HepG2 (cell line): ENCODE data around the gene NPHS1. TPM values are rescaled to one million over a fixed set of nuclear protein-coding genes. Genes with fewer than 3 reads are reported as not detected.

ENCODE experiments used
- ADNP ChIP-seq: sonication (generic); formaldehyde crosslinking; IDR thresholded peaks from 2 replicates; pipeline ENCODE4 v1.4.0; 2020; ENCODE audit warnings: missing genetic modification reagents
- CCAR2 ChIP-seq: fragments of 200-400 bp; formaldehyde crosslinking; optimal IDR thresholded peaks from 2 replicates; pipeline ENCODE3; 2018; ENCODE audit warnings: low read depth, mild to moderate bottlenecking, low read length, moderate library complexity
- EZH2 ChIP-seq: conservative IDR thresholded peaks from 2 replicates; pipeline ENCODE4 v1.6.1; 2012; ENCODE audit warnings: mild to moderate bottlenecking, low read depth, low read length, moderate library complexity
- HDAC2 ChIP-seq: sonication (generic); formaldehyde crosslinking; IDR thresholded peaks from 2 replicates; pipeline ENCODE4 v1.4.0; 2020; ENCODE audit warnings: missing genetic modification reagents
- HOXA7 ChIP-seq: sonication (generic); formaldehyde crosslinking; IDR thresholded peaks from 2 replicates; pipeline ENCODE4 v1.8.1; 2022; ENCODE audit warnings: mild to moderate bottlenecking, missing genetic modification reagents, moderate library complexity
- KAT2B ChIP-seq: fragments of 150-350 bp; IDR thresholded peaks from 2 replicates; pipeline ENCODE4 v1.6.1; 2014; ENCODE audit warnings: low read depth, low read length, borderline replicate concordance
- MTF1 ChIP-seq: sonication (generic); formaldehyde crosslinking; IDR thresholded peaks from 2 replicates; pipeline ENCODE4 v1.5.0; 2020; ENCODE audit warnings: missing genetic modification reagents
- NBN ChIP-seq: fragments of 450-650 bp; conservative IDR thresholded peaks from 2 replicates; pipeline ENCODE4 v1.6.1; 2017
- PCBP2 ChIP-seq: fragments of 200-400 bp; formaldehyde crosslinking; optimal IDR thresholded peaks from 2 replicates; pipeline ENCODE3; 2018; ENCODE audit warnings: low read length, low read depth; ENCODE audit not compliant: poor library complexity, severe bottlenecking
- RARG ChIP-seq: sonication (generic); formaldehyde crosslinking; IDR thresholded peaks from 2 replicates; pipeline ENCODE4 v1.4.0; 2020; ENCODE audit warnings: low read depth, mild to moderate bottlenecking, missing genetic modification reagents
- RBFOX2 ChIP-seq: fragments of 200-400 bp; formaldehyde crosslinking; IDR thresholded peaks from 2 replicates; pipeline ENCODE4 v1.6.1; 2017; ENCODE audit warnings: low read depth, mild to moderate bottlenecking, low read length
- SAP130 ChIP-seq: IDR thresholded peaks from 2 replicates; pipeline ENCODE4 v1.6.1; 2016; ENCODE audit warnings: low read depth
- SNRNP70 ChIP-seq: fragments of 200-400 bp; formaldehyde crosslinking; IDR thresholded peaks from 2 replicates; pipeline ENCODE4 v1.6.1; 2017; ENCODE audit warnings: mild to moderate bottlenecking, low read depth, low read length, moderate library complexity
- ZBTB42 ChIP-seq: sonication (generic); formaldehyde crosslinking; IDR thresholded peaks from 2 replicates; pipeline ENCODE4 v1.5.0; 2020; ENCODE audit warnings: mild to moderate bottlenecking, missing genetic modification reagents
- ZNF224 ChIP-seq: sonication (generic); formaldehyde crosslinking; IDR thresholded peaks from 2 replicates; pipeline ENCODE4 v1.5.0; 2020; ENCODE audit warnings: mild to moderate bottlenecking, missing genetic modification reagents
- ZNF34 ChIP-seq: sonication (generic); formaldehyde crosslinking; IDR thresholded peaks from 2 replicates; pipeline ENCODE4 v1.4.0; 2020; ENCODE audit warnings: mild to moderate bottlenecking, missing genetic modification reagents, borderline replicate concordance
- ZNF543 ChIP-seq: sonication (generic); formaldehyde crosslinking; IDR thresholded peaks from 2 replicates; pipeline ENCODE4 v1.4.0; 2020; ENCODE audit warnings: mild to moderate bottlenecking, missing genetic modification reagents
- ZNF546 ChIP-seq: sonication (generic); formaldehyde crosslinking; conservative IDR thresholded peaks from 2 replicates; pipeline ENCODE4 v1.8.1; 2023; ENCODE audit warnings: mild to moderate bottlenecking, missing genetic modification reagents
- ZNF850 ChIP-seq: sonication (generic); formaldehyde crosslinking; conservative IDR thresholded peaks from 2 replicates; pipeline ENCODE4 v1.9.0; 2021; ENCODE audit warnings: mild to moderate bottlenecking, missing genetic modification reagents
- polyA plus RNA-seq, 8 experiments: library from polyadenylated mRNA; depleted of rRNA in 3 of 8; stranded (reverse) in 7 of 8; unstranded in 1 of 8; fragments of >200 nt; fragmentation: Illumina TruSeq in 4 of 8; extraction: Trizol in 4 of 8; gene quantifications; 2 replicates each; pipeline versions ENCODE4 v1.2.1 to v1.2.3, GENCODE V29; 2011 to 2016; ENCODE audit warnings: low read depth in 4 of 8, missing spikeins in 1 of 8, mixed read lengths in 1 of 8; ENCODE audit not compliant: insufficient read depth in 1 of 8
- total RNA-seq, 5 experiments: library from RNA; depleted of rRNA; stranded (reverse); fragments of >200 nt; fragmentation: Illumina TruSeq; extraction: Trizol; gene quantifications; 2 replicates each; pipeline ENCODE4 v1.2.3, GENCODE V29; 2016; ENCODE audit warnings: low read depth in 1 of 5
- TF ChIP-seq, protein P1 (sequence below): sonication (generic); formaldehyde crosslinking; IDR thresholded peaks from 2 replicates; pipeline ENCODE4 v1.4.0; 2020; ENCODE audit warnings: missing genetic modification reagents, mild to moderate bottlenecking, borderline replicate concordance
- TF ChIP-seq, protein P2 (sequence below): sonication (generic); formaldehyde crosslinking; IDR thresholded peaks from 2 replicates; pipeline ENCODE4 v1.8.0; 2022; ENCODE audit warnings: low read depth, missing genetic modification reagents
- TF ChIP-seq, protein P3 (sequence below): sonication (generic); formaldehyde crosslinking; IDR thresholded peaks from 2 replicates; pipeline ENCODE4 v1.4.0; 2020; ENCODE audit warnings: mild to moderate bottlenecking, missing genetic modification reagents
- TF ChIP-seq, protein P4 (sequence below): sonication (generic); formaldehyde crosslinking; IDR thresholded peaks from 2 replicates; pipeline ENCODE4 v1.8.1; 2023; ENCODE audit warnings: mild to moderate bottlenecking, moderate library complexity, missing genetic modification reagents
- TF ChIP-seq, protein P5 (sequence below): IDR thresholded peaks from 2 replicates; pipeline ENCODE4 v1.6.1; 2016; ENCODE audit warnings: low read depth
- TF ChIP-seq, protein P6 (sequence below): sonication (generic); formaldehyde crosslinking; IDR thresholded peaks from 2 replicates; pipeline ENCODE4 v1.8.0; 2022; ENCODE audit warnings: missing genetic modification reagents, low read depth, mild to moderate bottlenecking, borderline replicate concordance

Gene NPHS1
- total and polyA plus RNA-seq, 2 of the 13 experiments (the other 11 are each of a cell fraction or from before 2014, with no cell fraction given) = not detected

DNA sequence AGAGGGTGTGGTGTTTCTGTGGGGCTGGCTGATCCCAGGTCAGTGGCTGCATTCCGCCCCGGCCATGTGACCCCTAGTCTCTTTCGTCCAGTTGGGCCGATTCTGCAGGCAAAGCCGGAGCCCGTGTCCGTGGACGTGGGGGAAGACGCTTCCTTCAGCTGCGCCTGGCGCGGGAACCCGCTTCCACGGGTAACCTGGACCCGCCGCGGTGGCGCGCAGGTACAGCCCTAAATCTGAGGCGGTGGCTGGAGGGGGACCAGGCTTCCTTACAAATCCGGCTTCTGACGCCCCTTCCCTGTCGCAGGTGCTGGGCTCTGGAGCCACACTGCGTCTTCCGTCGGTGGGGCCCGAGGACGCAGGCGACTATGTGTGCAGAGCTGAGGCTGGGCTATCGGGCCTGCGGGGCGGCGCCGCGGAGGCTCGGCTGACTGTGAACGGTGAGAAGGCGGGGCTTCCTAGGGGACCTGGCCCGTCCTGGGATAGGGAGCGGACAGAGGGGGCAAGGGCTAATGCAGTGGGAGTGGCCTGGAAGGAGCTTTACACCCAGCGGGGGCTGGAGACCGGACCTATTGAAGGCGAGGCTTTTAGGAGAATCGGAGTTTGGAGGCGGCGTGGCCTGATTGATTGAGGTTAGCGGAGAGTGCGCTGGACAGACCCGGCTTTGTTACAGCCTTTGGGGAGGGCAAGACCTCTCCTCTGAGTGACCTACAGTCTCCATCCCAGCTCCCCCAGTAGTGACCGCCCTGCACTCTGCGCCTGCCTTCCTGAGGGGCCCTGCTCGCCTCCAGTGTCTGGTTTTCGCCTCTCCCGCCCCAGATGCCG lies 8.7 kb upstream of the NPHS1 start (continued):
- TF ChIP-seq, protein P1, sequence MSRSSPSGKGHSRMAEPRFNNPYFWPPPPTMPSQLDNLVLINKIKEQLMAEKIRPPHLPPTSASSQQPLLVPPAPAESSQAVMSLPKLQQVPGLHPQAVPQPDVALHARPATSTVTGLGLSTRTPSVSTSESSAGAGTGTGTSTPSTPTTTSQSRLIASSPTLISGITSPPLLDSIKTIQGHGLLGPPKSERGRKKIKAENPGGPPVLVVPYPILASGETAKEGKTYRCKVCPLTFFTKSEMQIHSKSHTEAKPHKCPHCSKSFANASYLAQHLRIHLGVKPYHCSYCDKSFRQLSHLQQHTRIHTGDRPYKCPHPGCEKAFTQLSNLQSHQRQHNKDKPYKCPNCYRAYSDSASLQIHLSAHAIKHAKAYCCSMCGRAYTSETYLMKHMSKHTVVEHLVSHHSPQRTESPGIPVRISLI (CRISPR knock-in tag) = no peak
- TF ChIP-seq SNRNP70 (no peak), EZH2 (no peak), HDAC2 (no peak), CCAR2 (no peak), ADNP (CRISPR knock-in tag) (no peak), HOXA7 (no peak), KAT2B (no peak), ZNF34 (CRISPR knock-in tag) (no peak), ZNF543 (CRISPR knock-in tag) (peak; percentile 62; the same call in 1 of the 2 replicates), RARG (no peak), ZNF224 (CRISPR knock-in tag) (no peak), ZNF546 (CRISPR knock-in tag) (no peak), MTF1 (CRISPR knock-in tag) (no peak), NBN (no peak), ZNF850 (no peak), SAP130 (CRISPR knock-in tag) (peak; percentile 43; the same call in 1 of the 2 replicates), PCBP2 (no peak), ZBTB42 (CRISPR knock-in tag) (no peak), RBFOX2 (peak; percentile 62; the same call in 1 of the 2 replicates)
- TF ChIP-seq, protein P2, sequence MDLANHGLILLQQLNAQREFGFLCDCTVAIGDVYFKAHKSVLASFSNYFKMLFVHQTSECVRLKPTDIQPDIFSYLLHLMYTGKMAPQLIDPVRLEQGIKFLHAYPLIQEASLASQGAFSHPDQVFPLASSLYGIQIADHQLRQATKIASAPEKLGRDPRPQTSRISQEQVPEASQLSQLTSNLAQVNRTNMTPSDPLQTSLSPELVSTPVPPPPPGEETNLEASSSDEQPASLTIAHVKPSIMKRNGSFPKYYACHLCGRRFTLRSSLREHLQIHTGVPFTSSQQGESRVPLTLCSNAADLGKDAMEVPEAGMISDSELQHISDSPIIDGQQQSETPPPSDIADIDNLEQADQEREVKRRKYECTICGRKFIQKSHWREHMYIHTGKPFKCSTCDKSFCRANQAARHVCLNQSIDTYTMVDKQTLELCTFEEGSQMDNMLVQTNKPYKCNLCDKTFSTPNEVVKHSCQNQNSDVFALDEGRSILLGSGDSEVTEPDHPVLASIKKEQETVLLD = no peak
- TF ChIP-seq, protein P3, sequence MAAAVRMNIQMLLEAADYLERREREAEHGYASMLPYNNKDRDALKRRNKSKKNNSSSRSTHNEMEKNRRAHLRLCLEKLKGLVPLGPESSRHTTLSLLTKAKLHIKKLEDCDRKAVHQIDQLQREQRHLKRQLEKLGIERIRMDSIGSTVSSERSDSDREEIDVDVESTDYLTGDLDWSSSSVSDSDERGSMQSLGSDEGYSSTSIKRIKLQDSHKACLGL (CRISPR knock-in tag) = no peak
- TF ChIP-seq, protein P4, sequence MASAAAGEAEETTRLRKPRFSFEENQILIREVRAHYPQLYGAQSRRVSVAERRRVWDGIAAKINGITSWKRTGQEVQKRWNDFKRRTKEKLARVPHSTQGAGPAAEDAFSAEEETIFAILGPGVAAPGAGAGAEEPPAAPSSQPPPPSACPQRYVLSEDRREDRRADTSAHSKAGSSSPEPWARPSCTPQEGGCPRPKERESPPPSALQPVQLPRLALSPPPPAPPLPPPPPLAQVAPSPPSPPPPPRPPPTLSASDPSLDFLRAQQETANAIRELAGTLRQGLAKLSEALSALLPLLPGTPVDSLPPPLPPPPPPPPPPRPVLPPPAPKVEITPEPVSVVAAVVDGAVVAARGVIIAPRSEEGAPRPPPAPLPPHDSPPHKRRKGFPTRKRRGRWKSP = peak; percentile 45; the same call in 1 of the 2 replicates
- TF ChIP-seq, protein P5, sequence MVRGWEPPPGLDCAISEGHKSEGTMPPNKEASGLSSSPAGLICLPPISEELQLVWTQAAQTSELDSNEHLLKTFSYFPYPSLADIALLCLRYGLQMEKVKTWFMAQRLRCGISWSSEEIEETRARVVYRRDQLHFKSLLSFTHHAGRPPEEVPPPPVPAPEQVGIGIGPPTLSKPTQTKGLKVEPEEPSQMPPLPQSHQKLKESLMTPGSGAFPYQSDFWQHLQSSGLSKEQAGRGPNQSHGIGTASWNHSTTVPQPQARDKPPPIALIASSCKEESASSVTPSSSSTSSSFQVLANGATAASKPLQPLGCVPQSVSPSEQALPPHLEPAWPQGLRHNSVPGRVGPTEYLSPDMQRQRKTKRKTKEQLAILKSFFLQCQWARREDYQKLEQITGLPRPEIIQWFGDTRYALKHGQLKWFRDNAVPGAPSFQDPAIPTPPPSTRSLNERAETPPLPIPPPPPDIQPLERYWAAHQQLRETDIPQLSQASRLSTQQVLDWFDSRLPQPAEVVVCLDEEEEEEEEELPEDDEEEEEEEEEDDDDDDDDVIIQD = no peak
- TF ChIP-seq, protein P6, sequence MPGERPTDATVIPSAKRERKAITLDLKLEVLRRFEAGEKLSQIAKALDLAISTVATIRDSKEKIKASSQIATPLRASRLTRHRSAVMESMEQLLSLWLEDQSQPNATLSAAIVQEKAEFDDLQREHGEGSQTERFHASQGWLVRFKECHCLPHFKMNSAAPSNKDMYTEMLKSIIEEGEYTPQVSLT (CRISPR knock-in tag) = no peak
